Prostate gland (tissue), 2 donors: ENCODE results near the gene VMA21. TPM values are rescaled to one million over a fixed set of nuclear protein-coding genes. Genes with fewer than 3 reads are reported as not detected.

Experiments
- DNase-seq: peaks from one replicate; pipeline ENCODE4 v3.0.0-alpha.2; 2019; ENCODE audit warnings: low spot score
- H3K27ac ChIP-seq, 2 donors: fragments of 200-600 bp; sonication (generic); 2 replicates each; pipeline ENCODE4 v1.5.1; 2017 to 2019
- H3K27me3 ChIP-seq: fragments of 200-600 bp; sonication (generic); replicated peaks from 2 replicates; pipeline ENCODE4 v1.5.1; 2019; ENCODE audit not compliant: insufficient read depth
- H3K36me3 ChIP-seq, 2 donors: fragments of 200-600 bp; sonication (generic); 1 replicate in 1 of 2; 2 replicates in 1 of 2; pipeline versions ENCODE4 v1.5.1 to v1.8.1; 2017 to 2019
- H3K4me1 ChIP-seq: fragments of 200-600 bp; sonication (generic); replicated peaks from 2 replicates; pipeline ENCODE4 v1.5.1; 2019
- H3K4me3 ChIP-seq, 2 donors: fragments of 200-600 bp; sonication (generic); 2 replicates each; pipeline ENCODE4 v1.5.1; 2017 to 2019
- H3K9me3 ChIP-seq: fragments of 200-600 bp; sonication (generic); 2 replicates; pipeline ENCODE4 v1.5.1; 2017
- CTCF ChIP-seq, 4 experiments: fragments of 200-600 bp in 2 of 4; fragments of 450-650 bp in 2 of 4; sonication (generic) in 2 of 4; IDR thresholded peaks; 1 replicate in 3 of 4; 2 replicates in 1 of 4; pipeline ENCODE4 v1.5.1; 2016 to 2019; ENCODE audit warnings: antibody characterized with exemption in 4 of 4, mild to moderate bottlenecking in 2 of 4, moderate library complexity in 2 of 4
- POLR2A ChIP-seq: fragments of 450-650 bp; IDR thresholded peaks from one replicate; pipeline ENCODE4 v1.6.1; 2016; ENCODE audit warnings: antibody characterized with exemption, mild to moderate bottlenecking
- POLR2AphosphoS5 ChIP-seq: sonication (generic); formaldehyde crosslinking; IDR thresholded peaks from one replicate; pipeline ENCODE4 v1.6.1; 2017; ENCODE audit warnings: antibody characterized with exemption
- WGBS: methylation state at CpG from one replicate; pipeline ENCODE4 v1.1.5; 2018; 5-methylcytosine and 5-hydroxymethylcytosine counted together
- intact Hi-C: fragments of 100-400 bp; cut with DNase I; formaldehyde crosslinking; loops from one replicate; pipeline ENCODE4 v1.14.2; 2022
- total RNA-seq, 2 donors: library from RNA; depleted of rRNA; stranded (reverse); fragments of >200 nt; gene quantifications; one replicate each; pipeline ENCODE4 v1.1.0, GENCODE V29; 2016

VMA21 gene
- total RNA-seq, 2 donors from 2014 or later = 33.8 to 42.0 TPM

- H3K4me1 ChIP-seq = no peaks in the 10 kb centered on the region
- H3K9me3 ChIP-seq = no peaks in the 10 kb centered on the region
- intact Hi-C loops = no loop called here
- no peaks in the 10 kb centered on the region for H3K27me3 ChIP-seq
- TF ChIP-seq POLR2A (no peak), POLR2AphosphoS5 (no peak), CTCF (IDR thresholded peaks at IDR 0.05) (no peak)
- no peak overlapping the region for H3K27ac ChIP-seq
- H3K36me3 ChIP-seq = no peaks in the 10 kb centered on the region
- DNase-seq = no peak
- 23% methylated on average over 15 of the region's 21 CpGs for WGBS
- no peak overlapping the region for H3K4me3 ChIP-seq
Observed at GRCh38 chrX:151370906-151371305, 26.1 kb upstream of the VMA21 start.

- Histone ChIP-seq H3K36me3 (no peaks in the 10 kb centered on the region), H3K9me3 (no peaks in the 10 kb centered on the region), H3K4me1 (no peaks in the 10 kb centered on the region), H3K4me3 (no peak overlapping the region), H3K27ac (no peak overlapping the region), H3K27me3 (no peaks in the 10 kb centered on the region)
- 30% methylated on average over 7 of the region's 7 CpGs for WGBS
- intact Hi-C loops = no loop called here
- DNase-seq = peak; percentile 19
- TF ChIP-seq POLR2AphosphoS5 (peak; percentile 4), CTCF (IDR thresholded peaks at IDR 0.05) (no peak), POLR2A (no peak)
Observed at GRCh38 chrX:151384807-151385206, 12.2 kb upstream of the VMA21 start.

GRCh38 chrX:151386838-151387459 lies 10.1 kb upstream of the VMA21 start:
- intact Hi-C loops = no loop called here
- peak; percentile 54 for DNase-seq
- peak; percentile 12 for TF ChIP-seq POLR2AphosphoS5
- TF ChIP-seq CTCF (IDR thresholded peaks at IDR 0.05) = no peak
- H3K27me3 ChIP-seq = no peaks in the 10 kb centered on the region
- no peaks in the 10 kb centered on the region for H3K4me1 ChIP-seq
- 14% methylated on average over 1 of the region's 3 CpGs for WGBS
- H3K9me3 ChIP-seq = no peaks in the 10 kb centered on the region
- H3K4me3 ChIP-seq = no peak overlapping the region
- no peaks in the 10 kb centered on the region for H3K36me3 ChIP-seq
- no peak overlapping the region for H3K27ac ChIP-seq

- intact Hi-C loops = loop anchor here (10.0 kb wide), 1 partner anchor 1757 kb away; the partner anchor contains the start of gene TMEM185A
Observed at GRCh38 chrX:151391722-151392121, 5.3 kb upstream of the VMA21 start.

More at GRCh38 chrX:151391722-151392121, 5.3 kb upstream of the VMA21 start:
- Histone ChIP-seq H3K27me3 (no peaks in the 10 kb centered on the region), H3K4me3 (no peak overlapping the region), H3K27ac (no peak overlapping the region), H3K4me1 (no peaks in the 10 kb centered on the region), H3K36me3 (no peaks in the 10 kb centered on the region), H3K9me3 (no peaks in the 10 kb centered on the region)
- TF ChIP-seq POLR2AphosphoS5 (no peak), POLR2A (no peak), CTCF (IDR thresholded peaks at IDR 0.05) (no peak)
- DNase-seq = no peak
- WGBS = 93% methylated on average over 7 of the region's 22 CpGs
